Tibial artery (tissue), 4 donors: ENCODE results near the gene ABCD2.

Source experiments
- DNase-seq, 2 donors: peaks; one replicate each; pipeline ENCODE4 v3.0.0-alpha.2; 2019
- H3K27ac ChIP-seq, 2 donors: fragments of 200-600 bp; sonication (generic) in 1 of 2; 1 replicate in 1 of 2; 2 replicates in 1 of 2; pipeline ENCODE4 v1.5.1; 2018 to 2019; ENCODE audit warnings: mild to moderate bottlenecking in 1 of 2
- H3K27me3 ChIP-seq, 2 donors: fragments of 200-600 bp; sonication (generic) in 1 of 2; one replicate each; pipeline versions ENCODE4 v1.5.1 to v1.6.0; 2016 to 2019
- H3K36me3 ChIP-seq, 3 donors: fragments of 200-600 bp; sonication (generic) in 2 of 3; one replicate each; pipeline ENCODE4 v1.5.1; 2016 to 2019; ENCODE audit warnings: mild to moderate bottlenecking in 2 of 3
- H3K4me1 ChIP-seq, 4 donors: fragments of 200-600 bp; sonication (generic) in 2 of 4; 1 replicate in 3 of 4; 2 replicates in 1 of 4; pipeline ENCODE4 v1.5.1; 2016 to 2019
- H3K4me3 ChIP-seq, 2 donors: fragments of 200-600 bp; sonication (generic) in 1 of 2; 1 replicate in 1 of 2; 2 replicates in 1 of 2; pipeline ENCODE4 v1.5.1; 2018 to 2019; ENCODE audit warnings: mild to moderate bottlenecking in 2 of 2
- H3K9me3 ChIP-seq, 3 donors: fragments of 200-600 bp; sonication (generic) in 1 of 3; one replicate each; pipeline ENCODE4 v1.5.1; 2016 to 2019
- intact Hi-C: fragments of 100-400 bp; cut with DNase I; formaldehyde crosslinking; loops from one replicate; pipeline ENCODE4 v1.15.0; 2023; ENCODE audit warnings: low total_unique reads
- TF ChIP-seq, protein P1 (sequence below), 2 experiments: fragments of 200-600 bp in 1 of 2; fragments of 450-650 bp in 1 of 2; IDR thresholded peaks; one replicate each; pipeline ENCODE4 v1.5.1; 2017 to 2019; ENCODE audit warnings: antibody characterized with exemption in 2 of 2, mild to moderate bottlenecking in 1 of 2, moderate library complexity in 1 of 2

Gene ABCD2

DNA sequence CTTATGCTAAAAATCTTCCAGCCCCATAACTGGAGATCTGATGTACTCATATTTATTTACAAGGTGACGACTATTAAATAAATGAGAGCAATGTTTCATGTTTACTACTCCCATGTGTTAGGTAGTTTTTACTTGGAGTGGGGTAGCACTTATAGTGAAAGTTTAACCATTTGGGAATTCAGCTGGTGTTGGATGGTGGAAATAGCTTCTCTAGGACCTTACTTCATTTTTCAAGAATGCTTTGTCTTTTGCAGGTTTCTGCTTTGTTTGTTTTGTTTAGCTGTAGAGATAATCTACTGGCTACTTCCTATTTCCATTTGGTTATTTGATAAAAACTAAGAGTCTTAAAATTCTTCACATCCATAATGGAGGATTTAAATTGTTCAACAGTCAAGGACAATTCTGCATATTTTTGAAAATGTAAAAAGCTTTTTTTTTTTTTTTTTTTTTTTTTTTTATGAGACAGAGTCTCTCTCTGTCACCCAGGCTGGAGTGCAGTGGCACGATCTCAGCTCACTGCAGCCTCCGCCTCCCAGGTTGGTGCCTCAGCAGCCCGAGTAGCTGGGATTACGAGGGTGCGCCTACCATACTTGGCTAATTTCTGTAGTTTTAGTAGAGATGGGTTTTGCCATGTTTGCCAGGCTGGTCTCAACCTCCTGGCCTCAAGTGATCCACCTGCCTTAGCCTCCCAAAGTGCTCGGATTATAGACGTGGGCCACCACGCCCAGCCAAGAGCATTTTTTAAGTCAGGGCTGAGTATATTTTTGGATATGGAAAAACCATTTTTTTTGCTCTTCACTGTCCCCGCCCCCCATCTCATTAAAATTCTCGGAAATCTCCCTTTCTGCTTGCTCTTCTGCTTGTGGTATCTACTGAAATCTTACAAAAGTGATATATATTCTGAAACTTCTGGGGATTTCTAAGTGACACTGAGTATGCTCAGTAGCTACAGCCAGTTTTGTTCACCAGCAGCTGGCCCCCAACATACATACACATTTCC lies 1.4 kb upstream of the ABCD2 start:
- DNase-seq = no peak
- TF ChIP-seq, protein P1, sequence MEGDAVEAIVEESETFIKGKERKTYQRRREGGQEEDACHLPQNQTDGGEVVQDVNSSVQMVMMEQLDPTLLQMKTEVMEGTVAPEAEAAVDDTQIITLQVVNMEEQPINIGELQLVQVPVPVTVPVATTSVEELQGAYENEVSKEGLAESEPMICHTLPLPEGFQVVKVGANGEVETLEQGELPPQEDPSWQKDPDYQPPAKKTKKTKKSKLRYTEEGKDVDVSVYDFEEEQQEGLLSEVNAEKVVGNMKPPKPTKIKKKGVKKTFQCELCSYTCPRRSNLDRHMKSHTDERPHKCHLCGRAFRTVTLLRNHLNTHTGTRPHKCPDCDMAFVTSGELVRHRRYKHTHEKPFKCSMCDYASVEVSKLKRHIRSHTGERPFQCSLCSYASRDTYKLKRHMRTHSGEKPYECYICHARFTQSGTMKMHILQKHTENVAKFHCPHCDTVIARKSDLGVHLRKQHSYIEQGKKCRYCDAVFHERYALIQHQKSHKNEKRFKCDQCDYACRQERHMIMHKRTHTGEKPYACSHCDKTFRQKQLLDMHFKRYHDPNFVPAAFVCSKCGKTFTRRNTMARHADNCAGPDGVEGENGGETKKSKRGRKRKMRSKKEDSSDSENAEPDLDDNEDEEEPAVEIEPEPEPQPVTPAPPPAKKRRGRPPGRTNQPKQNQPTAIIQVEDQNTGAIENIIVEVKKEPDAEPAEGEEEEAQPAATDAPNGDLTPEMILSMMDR (IDR thresholded peaks at IDR 0.05) = no peak

DNA sequence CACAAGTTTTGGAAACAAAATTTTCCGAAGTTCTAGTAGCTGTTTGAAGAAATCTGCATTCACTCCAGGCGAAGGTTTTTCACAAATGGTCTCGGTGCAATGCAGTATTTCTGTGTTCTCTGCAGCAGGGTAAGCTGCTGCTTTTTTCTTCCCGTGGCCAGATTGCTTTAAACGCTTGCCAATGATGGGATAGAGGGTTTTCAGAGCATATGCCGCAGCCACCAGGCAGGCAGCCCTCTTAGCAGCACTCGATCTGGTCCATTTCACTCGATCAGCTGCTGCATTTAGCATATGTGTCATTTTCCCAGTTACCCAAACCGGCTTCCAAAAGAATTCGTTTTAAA lies 315 bp downstream of the ABCD2 start:
- no peak for DNase-seq
- intact Hi-C loops = no loop called here
- Histone ChIP-seq H3K36me3 (no peaks in the 10 kb centered on the region), H3K9me3 (no peaks in the 10 kb centered on the region), H3K27me3 (no peaks in the 10 kb centered on the region), H3K4me3 (peak overlapping the region; percentile 47 to 59), H3K4me1 (peaks cover 0 to 15% (median 8%) of the 10 kb centered on the region in 4 donors), H3K27ac (peak overlapping the region; percentile 65 to 76)
- TF ChIP-seq, protein P1 (IDR thresholded peaks at IDR 0.05) = no peak

More for the DNA sequence above, 1.4 kb upstream of the ABCD2 start:
- no peaks in the 10 kb centered on the region for H3K27me3 ChIP-seq
- no peaks in the 10 kb centered on the region for H3K36me3 ChIP-seq
- H3K27ac ChIP-seq = peak overlapping the region; percentile 65 to 76
- intact Hi-C loops = no loop called here
- no peaks in the 10 kb centered on the region for H3K9me3 ChIP-seq
- peak overlapping the region; percentile 47 to 59 for H3K4me3 ChIP-seq
- H3K4me1 ChIP-seq = peaks cover 0 to 15% (median 8%) of the 10 kb centered on the region in 4 donors

DNA sequence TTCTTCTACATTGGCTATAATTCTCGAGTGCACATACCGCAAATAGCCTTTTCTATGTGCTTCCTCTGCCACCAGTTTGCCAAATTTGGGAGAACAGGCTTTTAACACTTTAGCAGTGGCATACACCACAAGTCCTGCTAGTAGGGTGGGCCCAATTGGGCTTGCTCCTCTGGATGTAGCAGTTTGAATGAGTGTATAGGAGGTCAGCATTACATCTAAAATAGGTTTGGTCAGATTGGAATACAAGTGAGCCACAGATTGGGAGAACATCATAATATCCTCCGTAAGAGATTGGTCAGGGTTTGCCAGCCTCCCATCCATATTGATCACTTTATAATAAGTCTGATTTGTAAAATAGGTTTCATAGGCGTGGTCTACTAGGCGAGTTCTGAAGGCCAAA lies 902 bp downstream of the ABCD2 start:
- H3K36me3 ChIP-seq = no peaks in the 10 kb centered on the region
- H3K27me3 ChIP-seq = no peaks in the 10 kb centered on the region
- DNase-seq = no peak
- TF ChIP-seq, protein P1 (IDR thresholded peaks at IDR 0.05) = no peak
- H3K27ac ChIP-seq = peak overlapping the region; percentile 65 to 76
- peak overlapping the region; percentile 47 to 59 for H3K4me3 ChIP-seq
- H3K9me3 ChIP-seq = no peaks in the 10 kb centered on the region
- intact Hi-C loops = no loop called here
- peaks cover 0 to 15% (median 8%) of the 10 kb centered on the region in 4 donors for H3K4me1 ChIP-seq

DNA sequence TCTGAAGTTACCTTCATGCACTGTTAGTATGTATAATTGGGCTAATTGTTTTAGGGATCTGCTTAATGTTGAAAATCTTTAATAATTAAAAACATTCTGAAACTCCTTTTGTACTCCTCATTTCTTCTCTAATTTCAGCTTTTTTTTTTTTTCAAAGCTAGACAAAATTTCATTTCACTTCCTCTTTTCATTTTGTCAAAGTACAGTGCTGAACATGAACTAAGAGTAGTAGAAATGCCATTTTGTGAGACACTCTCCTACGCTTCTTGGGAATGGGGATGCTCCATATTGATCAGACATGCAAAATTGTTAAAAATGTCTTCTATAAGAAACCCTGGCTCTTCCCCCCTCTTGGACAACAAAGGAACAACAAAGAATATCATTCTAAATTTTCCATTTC lies 1.7 kb downstream of the ABCD2 start:
- Histone ChIP-seq H3K4me3 (no peak overlapping the region), H3K36me3 (no peaks in the 10 kb centered on the region), H3K4me1 (peaks cover 0 to 15% (median 8%) of the 10 kb centered on the region in 4 donors), H3K27ac (no peak overlapping the region), H3K9me3 (no peaks in the 10 kb centered on the region), H3K27me3 (no peaks in the 10 kb centered on the region)
- DNase-seq = no peak
- intact Hi-C loops = no loop called here
- TF ChIP-seq, protein P1 (IDR thresholded peaks at IDR 0.05) = no peak

DNA sequence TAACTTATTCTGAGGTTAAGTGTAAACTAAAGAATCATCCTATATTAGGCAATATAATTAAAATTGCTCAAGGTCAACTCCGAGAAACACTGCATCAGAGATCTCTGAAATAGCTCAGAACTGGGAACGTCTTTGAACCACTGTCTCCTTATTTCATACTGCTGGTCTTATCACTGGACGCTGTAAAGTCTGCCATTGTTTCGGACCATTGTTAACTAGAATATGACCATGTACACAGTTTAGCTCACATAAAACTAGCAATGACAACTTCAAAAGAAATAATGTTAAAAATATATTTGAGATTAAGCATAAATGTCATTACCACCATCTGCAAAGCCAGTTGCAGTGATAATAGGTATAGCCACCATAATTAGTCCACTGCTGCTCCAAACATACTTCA lies 2.9 kb downstream of the ABCD2 start:
- TF ChIP-seq, protein P1 (IDR thresholded peaks at IDR 0.05) = no peak
- DNase-seq = no peak
- H3K4me1 ChIP-seq = peaks cover 0 to 15% (median 8%) of the 10 kb centered on the region in 4 donors
- H3K27ac ChIP-seq = no peak overlapping the region
- no peaks in the 10 kb centered on the region for H3K36me3 ChIP-seq
- intact Hi-C loops = no loop called here
- H3K4me3 ChIP-seq = no peak overlapping the region
- no peaks in the 10 kb centered on the region for H3K9me3 ChIP-seq
- no peaks in the 10 kb centered on the region for H3K27me3 ChIP-seq
